GM21825 (cell line): ENCODE data around the gene FAM163A.

ENCODE experiments used
- ATAC-seq: cut with Tn5 transposase; IDR thresholded peaks from one replicate; pipeline ENCODE4 v1.9.1; 2021; ENCODE audit warnings: mild to moderate bottlenecking, moderate library complexity; ENCODE audit not compliant: unreplicated experiment

Gene FAM163A

DNA sequence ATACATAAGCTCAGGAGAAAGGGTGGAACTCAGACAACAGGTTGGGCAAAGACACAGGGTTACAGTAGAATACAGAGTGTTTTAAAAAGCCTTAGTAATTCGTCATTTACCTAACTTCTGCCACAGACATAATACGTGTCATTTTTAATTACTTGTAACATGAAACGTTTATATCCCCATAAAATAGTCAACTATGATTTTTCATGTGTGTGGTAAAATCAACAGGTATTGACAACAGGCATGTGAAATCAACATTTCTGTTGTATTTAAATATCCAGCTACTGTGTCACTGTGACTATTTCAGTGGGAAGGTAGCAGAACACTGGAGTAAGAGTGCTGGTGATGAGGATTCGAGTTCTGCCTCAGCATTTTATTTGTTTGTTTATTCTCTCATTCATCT is 5.7 kb downstream of the FAM163A start:
- ATAC-seq: no peak

- ATAC-seq: no peak
Measured at GRCh38 chr1:179750630-179751029, 7.5 kb downstream of the FAM163A start.

DNA sequence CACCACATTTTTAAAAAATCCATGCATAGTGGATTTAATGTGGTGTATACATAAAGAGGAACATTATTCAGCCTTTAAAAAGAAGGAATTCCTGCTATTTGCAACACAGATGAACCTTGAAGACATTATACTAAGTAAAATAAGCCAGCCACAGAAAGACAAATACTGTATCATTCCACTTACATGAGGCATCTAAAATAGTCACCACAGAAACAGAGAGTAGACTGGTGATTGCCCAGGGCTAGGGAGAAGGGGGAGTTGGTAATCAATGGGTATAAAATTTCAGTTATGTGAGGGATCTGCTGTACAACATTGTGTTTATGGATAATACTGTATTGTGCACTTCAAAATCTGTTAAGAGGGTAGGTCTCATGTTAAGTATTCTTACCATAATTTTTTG is 10.0 kb downstream of the FAM163A start:
- ATAC-seq: no peak

- no peak for ATAC-seq
Measured at GRCh38 chr1:179754041-179754624, 11.0 kb downstream of the FAM163A start.

- no peak for ATAC-seq
Measured at GRCh38 chr1:179757933-179758332, 14.8 kb downstream of the FAM163A start.

GRCh38 chr1:179760521-179760920 is 17.4 kb downstream of the FAM163A start:
- no peak for ATAC-seq

- ATAC-seq: no peak
Measured at GRCh38 chr1:179761296-179761695, 18.2 kb downstream of the FAM163A start.

GRCh38 chr1:179761846-179762640 is 19.0 kb downstream of the FAM163A start:
- no peak for ATAC-seq

DNA sequence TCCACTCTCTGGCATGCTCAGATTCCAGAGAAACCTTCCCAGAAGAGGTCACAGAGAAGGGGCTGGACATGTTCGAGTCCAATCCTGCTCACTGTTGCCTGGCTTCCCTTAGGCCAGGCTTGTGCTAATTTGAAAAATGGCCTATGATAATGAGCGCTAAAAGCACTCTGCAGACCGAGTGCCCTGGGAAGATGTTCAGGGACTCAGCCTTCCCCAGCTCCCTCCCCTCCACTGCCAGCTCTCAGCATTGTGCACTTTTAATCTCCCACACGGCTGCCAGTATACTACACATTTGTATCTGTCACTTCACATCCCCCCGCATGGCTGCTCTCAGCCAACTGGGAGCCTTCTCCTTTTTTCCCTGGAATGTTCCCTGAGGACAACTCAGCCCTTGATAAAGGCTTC is 24.1 kb downstream of the FAM163A start:
- ATAC-seq: no peak

DNA sequence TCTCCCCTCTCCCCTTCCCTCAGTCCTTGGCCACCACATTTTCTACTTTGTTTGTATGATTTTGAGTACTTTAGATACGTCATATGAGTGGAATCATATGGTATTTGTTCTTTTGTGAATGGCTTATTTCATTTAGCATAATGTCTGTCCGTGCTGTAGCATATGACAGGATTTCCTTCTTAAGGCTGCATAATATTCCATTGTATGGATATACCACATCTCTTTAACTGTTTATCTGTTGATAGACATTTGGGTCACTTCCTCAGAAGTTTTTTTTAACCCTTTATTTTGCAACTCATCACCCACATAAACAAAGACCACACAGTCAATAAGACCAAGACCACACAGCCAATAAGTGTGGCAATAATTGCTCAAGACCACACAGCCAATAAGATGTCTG is 24.9 kb downstream of the FAM163A start:
- ATAC-seq: no peak

GRCh38 chr1:179770887-179771502 is 27.9 kb downstream of the FAM163A start:
- ATAC-seq: no peak

- no peak for ATAC-seq
Measured at GRCh38 chr1:179773264-179773663, 30.2 kb downstream of the FAM163A start.

DNA sequence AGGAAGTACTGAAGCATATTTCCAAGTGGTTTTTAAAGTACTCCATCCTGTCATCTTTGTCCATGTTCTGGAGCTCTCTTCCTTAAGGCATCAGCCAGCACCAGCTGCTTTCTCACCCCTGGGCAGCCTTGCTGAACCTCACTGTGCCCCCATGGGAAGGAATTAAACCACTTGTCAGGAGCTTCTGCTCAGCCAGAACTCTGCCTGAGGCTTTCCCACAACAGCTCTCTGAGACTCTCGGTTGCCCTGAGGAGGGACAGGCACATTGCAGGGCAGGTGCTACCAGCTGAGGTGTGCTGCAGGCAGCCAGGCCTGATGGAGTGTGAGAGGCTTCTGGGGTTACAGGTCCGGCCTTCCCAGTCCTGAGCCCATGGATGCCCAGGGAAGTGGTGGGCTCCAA is 30.9 kb downstream of the FAM163A start:
- no peak for ATAC-seq

GRCh38 chr1:179774566-179774965 is 31.5 kb downstream of the FAM163A start:
- no peak for ATAC-seq

DNA sequence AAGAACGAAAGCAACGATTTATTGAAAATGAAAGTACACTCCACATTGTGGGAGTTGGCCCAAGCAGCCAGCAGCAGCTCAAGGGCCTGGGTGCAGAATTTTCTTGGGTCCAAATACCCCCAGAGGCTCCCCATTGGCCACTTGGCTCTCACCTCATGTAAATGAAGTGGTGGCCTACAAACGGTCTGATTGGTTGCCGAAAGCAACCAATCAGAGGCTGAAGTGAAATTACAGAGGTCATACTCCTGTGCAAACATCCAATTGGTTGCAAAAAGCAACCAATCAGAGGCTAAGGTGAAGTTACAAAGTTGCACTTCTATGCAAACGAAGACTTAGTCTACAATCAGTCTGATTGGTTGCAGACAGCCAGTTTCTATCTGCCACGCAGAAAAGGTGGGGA is 31.9 kb downstream of the FAM163A start:
- no peak for ATAC-seq

GRCh38 chr1:179776831-179777230 is 33.7 kb downstream of the FAM163A start:
- ATAC-seq: no peak

DNA sequence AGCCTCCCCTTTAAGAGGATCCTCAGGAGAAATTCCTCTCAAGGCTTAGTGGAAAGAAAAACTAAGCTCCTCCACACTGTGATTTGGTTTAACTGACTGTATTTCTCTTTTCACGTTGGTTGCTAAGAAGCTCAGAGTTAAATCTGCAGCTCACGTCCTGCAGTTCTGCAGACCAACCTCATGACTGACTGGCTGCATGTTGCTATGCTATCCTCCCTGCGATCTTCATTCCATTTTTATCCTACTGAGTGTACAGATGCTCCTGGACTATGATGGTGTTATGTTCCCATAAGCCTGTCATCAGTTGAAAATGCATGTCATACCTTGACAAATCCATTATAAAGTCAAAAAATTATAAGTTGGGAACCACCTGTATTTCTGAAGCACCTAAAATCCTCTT is 34.6 kb downstream of the FAM163A start:
- no peak for ATAC-seq

DNA sequence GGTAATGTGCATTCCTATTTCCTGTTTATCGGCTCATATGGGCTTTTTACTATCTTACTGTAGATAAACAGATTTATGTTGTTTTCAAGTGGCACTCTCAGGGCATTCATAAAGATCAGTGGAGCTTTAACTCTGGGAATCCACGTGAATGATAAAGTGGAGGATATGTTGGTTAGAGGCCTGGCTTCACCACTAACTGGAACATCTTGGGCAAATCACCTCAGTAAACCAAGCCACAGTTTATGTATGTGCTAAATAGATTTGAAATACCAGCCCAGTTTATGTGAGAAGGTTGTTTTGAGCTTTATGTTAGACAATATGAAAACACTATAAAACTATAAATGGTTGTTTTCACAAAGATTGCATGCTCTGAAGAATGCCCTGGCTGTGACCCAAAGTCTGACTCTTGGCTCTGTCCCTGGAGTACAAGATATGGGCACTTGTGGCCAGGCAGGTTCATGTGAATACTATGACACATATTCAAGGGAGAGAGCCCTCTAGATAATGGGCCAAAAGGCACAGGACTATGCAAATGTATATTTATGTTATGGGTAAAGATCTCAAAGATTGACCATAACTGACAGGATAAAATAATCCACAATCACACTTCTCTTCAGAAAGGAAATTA is 36.7 kb downstream of the FAM163A start:
- ATAC-seq: no peak

DNA sequence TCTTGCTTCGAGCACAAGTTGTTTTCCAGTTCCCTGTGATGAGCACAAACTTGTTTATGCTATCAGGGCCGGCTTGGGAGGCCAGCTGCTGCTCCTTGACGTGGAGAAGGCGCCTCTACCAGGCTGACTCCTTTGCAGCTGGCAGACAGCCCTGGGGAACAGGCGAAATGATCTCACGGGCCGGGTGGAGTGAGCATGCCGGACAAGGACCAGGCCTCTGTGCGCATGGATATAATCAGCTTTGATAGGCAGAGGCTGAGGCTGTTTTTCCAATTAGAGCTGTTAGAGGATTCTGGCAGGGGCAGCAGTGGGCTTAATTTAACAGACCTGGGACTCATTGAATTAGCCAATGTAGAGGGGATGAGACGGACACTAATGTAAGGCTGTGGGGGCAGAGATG is 38.9 kb downstream of the FAM163A start:
- no peak for ATAC-seq

DNA sequence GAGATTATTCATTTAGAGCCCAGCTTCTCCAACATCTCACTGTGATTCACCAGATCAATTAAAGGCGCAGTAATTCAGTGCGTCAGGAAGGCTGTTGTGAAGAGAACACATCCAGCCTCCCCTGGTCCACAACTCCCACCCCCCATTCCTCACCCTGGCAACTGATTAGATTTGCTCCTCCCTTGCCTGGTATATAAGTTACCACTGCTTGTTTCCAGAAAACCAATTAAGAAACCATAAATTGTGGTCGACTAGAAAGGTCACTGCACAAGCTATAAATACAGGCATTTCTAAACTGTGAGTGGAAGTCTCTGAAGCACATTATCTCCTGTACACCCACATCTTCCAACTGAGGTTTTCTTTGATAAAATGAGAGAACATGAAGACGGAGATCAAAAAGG is 41.9 kb downstream of the FAM163A start:
- no peak for ATAC-seq

GRCh38 chr1:179785728-179786127 is 42.6 kb downstream of the FAM163A start:
- ATAC-seq: no peak
